K562 (cell line): ENCODE results near the gene AASS. TPM values are rescaled to one million over a fixed set of nuclear protein-coding genes. Genes with fewer than 3 reads are reported as not detected.

ENCODE experiments used
- BACH1 ChIP-seq: fragments of 200-800 bp; sonication (Bioruptor generic); IDR thresholded peaks from 2 replicates; pipeline ENCODE4 v1.6.1; 2016; ENCODE audit warnings: missing genetic modification characterization, missing compliant biosample characterization
- BHLHE40 ChIP-seq: IDR thresholded peaks from 2 replicates; pipeline ENCODE4 v1.6.1; 2011; ENCODE audit warnings: low read length, improper control_type of control experiment
- CEBPG ChIP-seq, 3 experiments: fragments of 200-800 bp in 1 of 3; sonication (Bioruptor generic) in 1 of 3; sonication (generic) in 1 of 3; formaldehyde crosslinking in 1 of 3; IDR thresholded peaks in 2 of 3; conservative IDR thresholded peaks in 1 of 3; 2 replicates each; pipeline versions ENCODE4 v1.6.1 to v1.8.0; 2016 to 2022; ENCODE audit warnings: missing compliant biosample characterization in 2 of 3, missing genetic modification characterization in 2 of 3, mild to moderate bottlenecking in 1 of 3, missing genetic modification reagents in 1 of 3
- HCFC1 ChIP-seq: IDR thresholded peaks from 2 replicates; pipeline ENCODE4 v1.6.1; 2012; ENCODE audit warnings: low read depth, low read length, improper control_type of control experiment
- HDAC6 ChIP-seq: IDR thresholded peaks from 2 replicates; pipeline ENCODE4 v1.6.1; 2012; ENCODE audit warnings: low read depth, mild to moderate bottlenecking, control low read depth, inconsistent platforms, low read length, moderate library complexity
- NCOA4 ChIP-seq: fragments of 450-650 bp; IDR thresholded peaks from 2 replicates; pipeline ENCODE4 v1.6.1; 2018; ENCODE audit warnings: mild to moderate bottlenecking; ENCODE audit not compliant: partially characterized antibody
- PHTF2 ChIP-seq: fragments of 250-450 bp; sonication (Bioruptor Pico); IDR thresholded peaks from 2 replicates; pipeline ENCODE4 v1.5.0; 2021; ENCODE audit warnings: mild to moderate bottlenecking
- RERE ChIP-seq: sonication (generic); formaldehyde crosslinking; IDR thresholded peaks from 2 replicates; pipeline ENCODE4 v1.8.0; 2023; ENCODE audit warnings: missing genetic modification reagents, mild to moderate bottlenecking, borderline replicate concordance
- TGIF2 ChIP-seq: sonication (generic); formaldehyde crosslinking; IDR thresholded peaks from 2 replicates; pipeline ENCODE4 v1.8.1; 2022; ENCODE audit warnings: mild to moderate bottlenecking, missing genetic modification reagents, moderate library complexity
- TRIM25 ChIP-seq: fragments of 450-650 bp; IDR thresholded peaks from 2 replicates; pipeline ENCODE4 v1.7.0; 2016; ENCODE audit warnings: borderline replicate concordance
- ZBTB1 ChIP-seq: sonication (generic); formaldehyde crosslinking; IDR thresholded peaks from 2 replicates; pipeline ENCODE4 v1.8.1; 2023; ENCODE audit warnings: missing genetic modification reagents, low read depth, mild to moderate bottlenecking, borderline replicate concordance
- ZNF316 ChIP-seq: fragments of 450-650 bp; IDR thresholded peaks from 2 replicates; pipeline ENCODE4 v1.6.1; 2016
- polyA plus RNA-seq, 8 experiments: library from polyadenylated mRNA; depleted of rRNA in 4 of 8; stranded (reverse) in 5 of 8; unstranded in 3 of 8; fragments of >200 nt; fragmentation: Nextera tagmentation in 2 of 8; fragmentation: Illumina TruSeq in 1 of 8; extraction: Ambion mirVana in 2 of 8; extraction: Trizol in 1 of 8; gene quantifications; 2 replicates each; pipeline versions ENCODE4 v1.2.1 to v1.2.3, GENCODE V29; 2011 to 2014; ENCODE audit warnings: inconsistent platforms in 1 of 8, missing spikeins in 1 of 8
- total RNA-seq, 7 experiments: library from RNA; depleted of rRNA in 6 of 7; stranded (reverse); fragments of >200 nt in 6 of 7; fragmentation: Illumina TruSeq in 2 of 7; extraction: Trizol in 2 of 7; gene quantifications; 2 replicates each; pipeline versions ENCODE4 v1.2.1 to v1.2.3, GENCODE V29; 2011 to 2021; ENCODE audit warnings: low replicate concordance in 1 of 7
- TF ChIP-seq, protein P1 (sequence below): fragments of 450-650 bp; IDR thresholded peaks from 2 replicates; pipeline ENCODE4 v1.6.1; 2018; ENCODE audit warnings: mild to moderate bottlenecking, low read depth; ENCODE audit not compliant: partially characterized antibody

AASS gene
- total and polyA plus RNA-seq, 9 of the 15 experiments (the other 6 are each of a cell fraction or from before 2014, with no cell fraction given) = 0.04 to 0.38 (median 0.07) TPM; not detected in 6

DNA sequence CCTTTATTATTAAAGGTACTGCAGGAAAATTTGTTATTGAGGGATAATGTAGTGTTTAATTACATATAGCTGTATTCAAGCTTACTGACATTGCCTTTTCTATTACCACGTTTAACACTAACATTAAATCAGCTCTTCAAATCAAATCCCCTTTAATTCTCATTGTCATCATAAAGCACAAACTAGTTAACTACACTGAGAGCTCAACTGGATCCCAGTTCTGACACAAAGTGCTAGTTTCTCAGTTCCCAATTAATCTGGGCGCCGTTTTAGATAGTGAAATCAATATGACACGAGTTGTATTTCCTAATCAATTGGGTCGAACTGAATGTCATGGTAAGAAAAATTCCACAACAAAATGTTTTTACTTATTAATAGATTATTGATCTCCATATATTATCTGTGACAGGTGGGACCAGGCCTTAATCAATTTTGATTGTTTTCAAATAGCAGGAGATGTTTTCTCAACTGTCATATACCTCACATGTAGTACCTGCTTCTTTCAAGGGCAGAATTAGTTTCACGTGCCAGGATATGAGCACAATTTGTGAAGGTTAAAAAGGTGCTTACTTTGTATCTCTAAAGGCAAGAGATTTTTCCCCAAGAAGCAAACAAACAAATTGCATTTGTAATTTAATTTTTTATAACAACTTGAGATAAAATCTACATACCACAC is 71.0 kb downstream of the AASS start (continued):
- TF ChIP-seq TRIM25 (no peak), RERE (CRISPR knock-in tag) (no peak), TGIF2 (no peak), BHLHE40 (no peak), CEBPG (CRISPR knock-in tag; IDR thresholded peaks at IDR 0.05) (no peak), CEBPG (tag; conservative IDR thresholded peaks at IDR 0.05 in 1 of 2, IDR thresholded peaks at IDR 0.05 in 1 of 2) (no peak), ZBTB1 (CRISPR knock-in tag) (no peak), BACH1 (tag) (no peak), HDAC6 (no peak), PHTF2 (CRISPR knock-in tag) (no peak), HCFC1 (no peak), ZNF316 (no peak), NCOA4 (no peak)
- TF ChIP-seq, protein P1, sequence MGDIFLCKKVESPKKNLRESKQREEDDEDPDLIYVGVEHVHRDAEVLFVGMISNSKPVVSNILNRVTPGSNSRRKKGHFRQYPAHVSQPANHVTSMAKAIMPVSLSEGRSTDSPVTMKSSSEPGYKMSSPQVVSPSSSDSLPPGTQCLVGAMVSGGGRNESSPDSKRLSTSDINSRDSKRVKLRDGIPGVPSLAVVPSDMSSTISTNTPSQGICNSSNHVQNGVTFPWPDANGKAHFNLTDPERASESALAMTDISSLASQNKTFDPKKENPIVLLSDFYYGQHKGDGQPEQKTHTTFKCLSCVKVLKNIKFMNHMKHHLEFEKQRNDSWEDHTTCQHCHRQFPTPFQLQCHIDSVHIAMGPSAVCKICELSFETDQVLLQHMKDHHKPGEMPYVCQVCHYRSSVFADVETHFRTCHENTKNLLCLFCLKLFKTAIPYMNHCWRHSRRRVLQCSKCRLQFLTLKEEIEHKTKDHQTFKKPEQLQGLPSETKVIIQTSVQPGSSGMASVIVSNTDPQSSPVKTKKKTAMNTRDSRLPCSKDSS = no peak
